ENCODE measurements around the gene MET. TPM values are rescaled to one million over a fixed set of nuclear protein-coding genes. Genes with fewer than 3 reads are reported as not detected.

Gene MET
- total and polyA plus RNA-seq, 4 donors = 10.2 to 41.9 (median 25.4) TPM

- H3K9ac ChIP-seq (ENCODE audit: low read depth in 1 of 2, low read length in 2 of 2) = no peak overlapping the region
- no peaks in the 10 kb centered on the region for H3K27me3 ChIP-seq (ENCODE audit: control insufficient read depth in 4 of 4, insufficient read depth in 4 of 4, low read length in 3 of 4)
- peaks cover 0 to 10% (median 3%) of the 10 kb centered on the region in 4 donors for H3K4me1 ChIP-seq (ENCODE audit: control insufficient read depth in 4 of 4, insufficient read depth in 4 of 4, low read length in 3 of 4)
- no peak overlapping the region for H3K27ac ChIP-seq (ENCODE audit: low read depth in 1 of 2, low read length in 2 of 2)
- no peak for DNase-seq (ENCODE audit: low spot score)
- H3K9me3 ChIP-seq (ENCODE audit: control insufficient read depth in 4 of 4, low read length in 3 of 4) = no peaks in the 10 kb centered on the region
- TF ChIP-seq FOXA2 (IDR thresholded peaks at IDR 0.05) = no peak
- no peak for TF ChIP-seq ZBTB33 (IDR thresholded peaks at IDR 0.05)
- no peak overlapping the region for H3K4me3 ChIP-seq (ENCODE audit: low read depth in 1 of 3, low read length in 3 of 3)
- no peaks in the 10 kb centered on the region for H3K36me3 ChIP-seq (ENCODE audit: control insufficient read depth in 4 of 4, insufficient read depth in 3 of 4, low read depth in 1 of 4, low read length in 3 of 4)
Measured at GRCh38 chr7:116705419-116705818, 33.4 kb downstream of the MET start.

- Histone ChIP-seq H3K27me3 (ENCODE audit: control insufficient read depth in 4 of 4, insufficient read depth in 4 of 4, low read length in 3 of 4) (no peaks in the 10 kb centered on the region), H3K9me3 (ENCODE audit: control insufficient read depth in 4 of 4, low read length in 3 of 4) (no peaks in the 10 kb centered on the region), H3K9ac (ENCODE audit: low read depth in 1 of 2, low read length in 2 of 2) (no peak overlapping the region), H3K4me3 (ENCODE audit: low read depth in 1 of 3, low read length in 3 of 3) (no peak overlapping the region), H3K36me3 (ENCODE audit: control insufficient read depth in 4 of 4, insufficient read depth in 3 of 4, low read depth in 1 of 4, low read length in 3 of 4) (no peaks in the 10 kb centered on the region), H3K4me1 (ENCODE audit: control insufficient read depth in 4 of 4, insufficient read depth in 4 of 4, low read length in 3 of 4) (peaks cover 0 to 16% (median 10%) of the 10 kb centered on the region in 4 donors), H3K27ac (ENCODE audit: low read depth in 1 of 2, low read length in 2 of 2) (no peak overlapping the region)
- WGBS = 60% methylated on average over 3 of the region's 3 CpGs
- TF ChIP-seq NR2F2 (IDR thresholded peaks at IDR 0.05) (no peak), ZBTB33 (IDR thresholded peaks at IDR 0.05) (no peak), YY1 (IDR thresholded peaks at IDR 0.05) (no peak), SP1 (IDR thresholded peaks at IDR 0.05) (no peak), TAF1 (conservative IDR thresholded peaks at IDR 0.05) (no peak), ATF3 (IDR thresholded peaks at IDR 0.05) (no peak), HNF4G (IDR thresholded peaks at IDR 0.05) (no peak), FOXA2 (IDR thresholded peaks at IDR 0.05) (no peak), CTCF (IDR thresholded peaks at IDR 0.05; ENCODE audit: low read depth, low read length, missing input control) (no peak), MAX (IDR thresholded peaks at IDR 0.05) (no peak), REST (IDR thresholded peaks at IDR 0.05) (no peak), HNF4A (conservative IDR thresholded peaks at IDR 0.05) (no peak)
- DNase-seq (ENCODE audit: low spot score) = no peak
Measured at GRCh38 chr7:116706668-116707126, 34.7 kb downstream of the MET start.
